OCI-LY1 (cell line): ENCODE data around the gene YPEL2.

Experiments
- CTCF ChIP-seq: fragments of 200-600 bp; sonication (generic), shearing (Covaris generic); IDR thresholded peaks from 2 replicates; pipeline ENCODE4 v1.5.1; 2017; ENCODE audit warnings: mild to moderate bottlenecking, antibody characterized with exemption, low read length, moderate library complexity, mixed read lengths
- EZH2 ChIP-seq: fragments of 200-600 bp; sonication (generic), shearing (Covaris generic); IDR thresholded peaks from 2 replicates; pipeline ENCODE4 v1.8.0; 2017; ENCODE audit warnings: borderline replicate concordance, mixed run types, mild to moderate bottlenecking, antibody characterized with exemption, low read length, moderate library complexity, mixed read lengths

GRCh38 chr17:59338498-59338897 lies 7.0 kb downstream of the YPEL2 start:
- TF ChIP-seq CTCF (no peak), EZH2 (no peak)
